Activated CD4-positive, CD25-positive, alpha-beta regulatory T cell (primary cell): ENCODE results near the gene CHI3L2.

ENCODE experiments used
- DNase-seq, 4 experiments: peaks; one replicate each; lab custom pipeline; 2025; lab: John Stamatoyannopoulos, UW

CHI3L2 gene, protein sequence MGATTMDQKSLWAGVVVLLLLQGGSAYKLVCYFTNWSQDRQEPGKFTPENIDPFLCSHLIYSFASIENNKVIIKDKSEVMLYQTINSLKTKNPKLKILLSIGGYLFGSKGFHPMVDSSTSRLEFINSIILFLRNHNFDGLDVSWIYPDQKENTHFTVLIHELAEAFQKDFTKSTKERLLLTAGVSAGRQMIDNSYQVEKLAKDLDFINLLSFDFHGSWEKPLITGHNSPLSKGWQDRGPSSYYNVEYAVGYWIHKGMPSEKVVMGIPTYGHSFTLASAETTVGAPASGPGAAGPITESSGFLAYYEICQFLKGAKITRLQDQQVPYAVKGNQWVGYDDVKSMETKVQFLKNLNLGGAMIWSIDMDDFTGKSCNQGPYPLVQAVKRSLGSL

DNA sequence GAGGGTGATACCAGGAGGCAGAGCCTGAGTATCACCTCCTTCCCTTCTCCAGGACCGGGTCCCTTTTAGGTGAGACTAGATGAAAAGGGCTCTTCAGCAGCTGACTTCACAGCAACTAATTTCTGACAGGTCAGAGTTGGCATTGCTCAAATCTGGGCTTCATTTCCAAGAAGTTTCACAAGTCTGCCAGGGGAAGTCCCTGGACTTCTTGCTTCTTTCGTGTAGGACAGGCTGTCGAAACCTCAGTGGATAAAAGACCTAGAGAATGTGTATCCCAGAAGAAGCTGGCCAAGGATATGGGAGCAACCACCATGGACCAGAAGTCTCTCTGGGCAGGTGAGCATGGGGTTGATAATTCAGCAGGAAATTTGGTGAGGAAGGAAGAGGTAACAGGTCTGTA is at the start of gene CHI3L2:
CHI3L2 (plus strand) TSS at position 280 of the 400 bp plus-strand sequence; CDS start at position 297, 17 bp downstream.
- DNase-seq: no peak

GRCh38 chr1:111179968-111180533 is 47.5 kb upstream of the CHI3L2 start:
- no peak for DNase-seq

DNA sequence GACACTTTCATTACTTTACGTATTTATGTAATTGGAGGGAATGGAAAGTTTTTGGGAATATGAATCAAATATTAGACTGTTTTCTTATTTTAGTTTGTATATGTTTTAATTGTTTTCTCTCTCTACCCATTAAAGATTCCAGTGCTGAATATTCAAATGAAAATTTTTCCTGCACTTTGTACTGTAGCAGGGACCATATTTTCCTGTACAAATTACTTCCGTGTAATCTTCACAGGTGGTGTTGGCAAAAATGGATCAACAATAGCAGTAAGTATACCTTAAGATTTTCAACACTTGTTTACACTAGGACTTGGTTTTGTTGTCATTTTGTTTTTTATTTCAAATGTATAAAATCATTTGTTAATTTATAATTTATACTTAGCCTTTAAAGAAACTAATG is 45.5 kb upstream of the CHI3L2 start:
- no peak for DNase-seq

DNA sequence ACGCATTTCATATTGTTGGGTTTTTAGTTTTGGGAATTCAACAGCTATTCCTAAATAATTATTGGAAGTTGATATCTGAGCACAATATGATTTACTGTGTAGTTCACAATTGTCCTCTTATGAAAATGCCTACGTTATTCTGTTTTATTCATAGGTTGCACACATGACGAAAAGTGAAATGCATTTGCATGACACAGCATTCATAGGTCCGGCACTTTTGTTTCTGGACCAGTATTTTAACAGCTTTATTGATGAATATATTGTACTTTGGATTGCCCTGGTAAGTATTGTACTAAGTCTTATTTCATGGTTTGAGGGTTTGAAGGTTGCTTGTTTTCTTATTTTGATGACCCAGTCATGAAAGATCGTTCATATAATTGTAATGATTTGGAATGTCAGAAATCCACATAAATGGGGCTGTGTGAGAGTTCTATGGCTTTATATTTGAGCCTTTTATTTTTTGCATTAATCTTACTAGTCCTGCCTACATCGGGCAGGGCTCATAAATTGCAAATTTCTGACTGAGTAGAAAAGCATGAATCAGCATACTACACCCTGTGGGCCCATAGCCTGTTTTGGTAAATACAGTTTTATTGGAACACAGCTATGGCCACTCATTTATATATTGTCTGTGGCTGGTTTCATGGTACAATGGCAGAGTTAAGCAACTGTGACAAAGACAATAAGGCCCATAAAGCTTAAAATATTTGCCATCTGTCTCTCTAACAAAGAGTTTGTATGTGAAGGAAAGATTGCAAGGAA is 44.0 kb upstream of the CHI3L2 start:
- DNase-seq: no peak

DNA sequence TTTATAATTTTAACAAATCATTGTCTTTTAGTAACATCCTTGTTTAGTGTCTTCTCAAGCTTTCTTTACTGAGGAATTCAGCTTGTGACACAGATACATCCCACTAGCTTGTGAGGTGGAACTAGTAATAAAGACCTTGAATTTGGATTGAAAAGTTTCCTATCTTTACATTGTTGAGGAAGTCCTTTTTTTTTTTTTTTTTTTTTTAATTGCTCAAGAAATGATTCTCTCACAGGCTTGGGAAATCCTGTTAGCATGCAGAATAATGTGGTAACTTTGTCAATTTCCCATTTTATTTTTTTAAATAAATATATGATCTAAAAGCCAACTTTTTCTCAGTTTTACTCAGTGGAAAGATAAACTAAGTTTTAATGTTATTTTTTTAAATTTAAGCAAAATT is 42.9 kb upstream of the CHI3L2 start:
- DNase-seq: no peak

DNA sequence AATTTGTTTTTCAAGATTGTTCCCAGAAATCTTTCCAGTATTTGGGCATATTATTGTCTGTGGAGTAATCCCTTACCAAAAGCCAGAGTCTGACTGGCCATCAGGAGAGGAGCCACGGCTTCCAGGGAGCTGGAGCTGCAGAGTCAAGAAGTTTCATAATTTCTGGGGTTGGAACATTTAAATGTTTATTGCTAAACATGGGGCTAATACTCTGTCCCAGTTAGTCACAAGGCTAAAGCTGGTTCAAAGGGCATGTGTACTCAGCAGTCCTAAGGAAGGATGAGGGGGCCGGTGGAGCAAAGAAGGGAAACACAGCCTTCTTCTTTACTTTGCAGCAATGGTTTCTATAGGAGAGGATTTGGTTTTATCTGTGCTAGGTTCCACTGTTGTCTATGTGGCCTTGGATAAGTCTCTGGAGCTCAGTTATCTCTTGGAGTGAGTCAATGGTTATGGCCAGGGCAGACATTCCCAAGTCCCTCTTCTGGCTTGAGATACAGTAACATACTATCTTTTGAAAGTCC is 36.5 kb upstream of the CHI3L2 start:
- no peak for DNase-seq

DNA sequence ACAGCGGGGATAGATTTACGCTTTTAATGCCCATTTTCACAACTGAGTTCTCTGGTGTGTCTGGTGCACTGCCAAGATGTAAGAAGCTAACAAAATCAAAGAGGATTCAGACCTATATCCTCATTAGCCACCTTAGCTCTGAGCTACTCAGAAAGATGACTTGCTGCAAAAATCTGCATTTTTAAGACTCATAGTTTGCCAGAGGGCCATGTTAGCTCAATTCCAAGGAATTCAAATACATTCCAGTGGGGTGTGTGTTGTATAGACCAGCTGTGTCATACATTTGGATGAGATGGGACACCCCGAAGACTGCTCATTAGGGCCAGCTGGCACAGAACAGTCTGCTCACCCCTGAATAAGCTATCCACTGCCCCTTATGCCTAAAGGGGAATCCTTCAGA is 36.0 kb upstream of the CHI3L2 start:
- DNase-seq: no peak

- no peak for DNase-seq
These were observed 35.4 kb upstream of the CHI3L2 start for GRCh38 chr1:111192074-111192473.

- DNase-seq: no peak
These were observed 34.6 kb upstream of the CHI3L2 start for GRCh38 chr1:111192658-111193519.

DNA sequence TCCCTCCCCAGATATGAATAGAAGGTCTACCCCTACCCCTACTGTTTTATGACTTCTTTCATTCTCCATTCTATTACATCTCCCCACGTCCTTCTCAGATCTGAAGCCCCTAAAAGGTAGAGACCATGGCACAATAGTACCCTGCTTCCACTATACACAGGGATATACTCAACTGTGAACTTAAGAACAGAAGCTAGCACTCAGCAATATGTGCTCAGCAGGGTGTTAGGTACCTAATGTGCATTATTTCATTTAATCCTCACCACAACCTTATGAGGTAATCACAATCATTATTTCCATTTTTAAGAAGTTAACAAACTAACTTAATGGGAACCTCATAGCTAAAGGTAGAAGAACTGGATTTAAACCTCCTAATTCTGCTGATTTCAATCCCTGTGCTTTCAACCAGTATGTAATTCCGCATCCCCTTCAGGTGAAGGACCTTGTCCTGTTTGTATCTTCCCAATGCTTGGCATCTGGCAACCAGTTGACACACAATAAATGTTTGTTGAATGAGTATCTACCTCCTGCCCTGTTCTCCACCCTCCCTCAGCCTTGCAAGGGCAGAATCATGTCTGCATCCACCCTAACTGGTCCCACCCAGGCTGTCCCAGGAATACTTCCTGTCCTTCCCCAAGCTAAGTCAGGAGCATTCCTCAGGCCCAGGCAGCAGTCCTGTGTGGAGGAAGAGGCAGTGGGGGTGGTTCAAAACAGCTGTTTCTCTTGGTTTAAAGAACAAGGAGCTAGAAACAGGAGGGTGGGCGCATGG is 33.6 kb upstream of the CHI3L2 start:
- DNase-seq: no peak

DNA sequence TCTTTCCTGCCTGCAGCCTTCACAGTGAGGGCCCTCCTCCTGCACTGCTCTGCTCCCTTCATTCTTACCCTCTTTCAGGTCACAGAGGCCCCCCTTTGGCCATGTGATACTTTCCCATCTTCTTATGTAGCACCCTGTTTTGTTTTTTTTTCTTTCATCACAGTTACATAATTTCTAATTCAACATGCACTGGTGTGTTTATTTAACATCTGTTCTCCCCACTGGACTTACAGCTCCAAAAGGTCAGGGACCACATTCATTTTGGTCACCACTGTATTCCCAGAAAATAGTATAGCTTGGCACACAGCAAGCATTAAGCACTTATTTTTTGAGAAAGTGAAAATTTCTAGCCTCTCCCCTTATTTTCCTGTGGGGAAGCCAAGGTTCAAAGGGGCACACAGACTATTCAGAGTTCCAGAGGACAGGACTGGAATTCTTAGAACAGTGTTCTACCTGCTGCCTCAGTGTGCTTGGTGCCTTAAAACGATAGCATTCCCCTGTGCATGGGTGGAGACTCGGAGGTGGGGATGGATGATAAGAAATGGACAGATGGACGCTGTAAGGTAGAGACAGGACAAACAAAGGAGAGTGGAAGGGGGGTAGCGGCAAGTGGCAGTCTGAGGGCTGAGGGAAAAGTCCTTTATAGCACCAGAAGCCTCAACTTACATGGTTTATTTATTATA is 32.4 kb upstream of the CHI3L2 start:
- no peak for DNase-seq

DNA sequence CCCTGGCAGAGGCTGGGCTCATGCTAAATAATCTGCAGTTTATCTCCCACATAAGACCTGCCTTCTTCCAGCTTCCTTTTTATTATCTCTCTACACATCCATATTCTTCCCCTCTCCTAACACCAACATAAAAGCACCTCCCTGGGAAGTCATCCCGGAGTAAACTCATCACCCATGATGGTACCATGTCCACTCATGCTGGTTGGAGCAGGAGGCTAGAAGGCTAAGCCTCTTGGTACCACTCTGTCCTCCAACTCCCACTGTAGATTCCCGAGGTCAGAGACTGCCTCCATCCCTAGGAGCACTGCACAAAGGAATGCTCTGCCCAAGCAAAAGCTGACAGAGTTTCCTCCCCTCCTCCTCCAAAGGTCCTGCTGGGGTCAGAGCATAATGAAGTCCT is 31.3 kb upstream of the CHI3L2 start:
- no peak for DNase-seq

DNA sequence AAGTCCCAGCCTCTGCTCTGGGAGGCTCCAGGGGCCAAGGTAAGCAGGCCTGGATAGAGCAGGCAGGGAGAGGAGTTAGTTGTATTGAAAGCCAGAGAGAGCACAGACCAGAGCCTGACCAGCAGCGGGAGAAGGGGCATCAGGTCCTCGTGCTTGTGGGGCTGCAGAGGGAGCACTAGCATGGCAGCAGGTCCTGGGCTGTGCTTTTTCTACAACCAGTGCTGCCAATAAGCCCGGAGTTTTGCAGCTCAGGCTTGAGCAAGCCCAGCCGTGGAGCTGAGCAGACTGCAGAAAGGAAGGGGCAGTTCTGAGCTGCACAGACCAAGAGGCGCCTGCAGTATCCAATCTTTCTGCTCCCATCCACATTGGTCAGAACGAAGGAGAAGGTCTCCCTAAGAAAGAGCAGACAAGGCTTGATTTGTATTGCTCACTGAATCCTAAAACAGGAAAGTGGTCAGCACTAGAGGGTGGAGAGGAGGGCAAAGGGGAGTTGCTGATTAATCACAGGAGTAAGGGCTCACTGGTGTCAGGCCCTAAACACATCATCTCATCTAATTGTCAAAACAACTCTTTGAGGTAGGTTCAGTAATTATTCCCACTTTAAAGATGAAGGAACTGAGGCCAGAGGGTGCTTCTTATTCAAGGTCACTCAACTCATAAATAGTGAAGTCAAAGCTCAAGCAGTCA is 29.8 kb upstream of the CHI3L2 start:
- DNase-seq: peak in 3 of 4 experiments; percentile 38 to 61 (median 56)

DNA sequence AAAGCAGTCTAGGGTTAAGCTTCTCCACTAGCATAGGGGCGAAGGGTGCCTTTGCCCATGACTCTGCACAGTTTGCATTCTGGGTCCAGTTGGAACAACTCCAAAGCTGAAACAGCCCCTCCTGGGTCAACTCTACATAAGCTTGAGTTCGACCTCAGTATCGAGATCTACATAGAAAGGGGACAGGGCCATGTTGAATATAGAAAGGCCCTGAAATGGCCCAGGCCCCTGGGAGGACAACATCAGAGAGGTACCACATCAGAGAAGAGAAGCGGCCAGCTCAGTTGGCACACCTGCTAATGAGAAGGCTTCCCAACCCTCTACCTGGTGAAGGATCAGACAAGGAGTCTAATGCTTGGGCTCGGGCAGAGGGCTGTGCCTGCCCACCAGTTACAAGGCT is 28.7 kb upstream of the CHI3L2 start:
- DNase-seq: no peak

- no peak for DNase-seq
These were observed 28.2 kb upstream of the CHI3L2 start for GRCh38 chr1:111199329-111199728.

DNA sequence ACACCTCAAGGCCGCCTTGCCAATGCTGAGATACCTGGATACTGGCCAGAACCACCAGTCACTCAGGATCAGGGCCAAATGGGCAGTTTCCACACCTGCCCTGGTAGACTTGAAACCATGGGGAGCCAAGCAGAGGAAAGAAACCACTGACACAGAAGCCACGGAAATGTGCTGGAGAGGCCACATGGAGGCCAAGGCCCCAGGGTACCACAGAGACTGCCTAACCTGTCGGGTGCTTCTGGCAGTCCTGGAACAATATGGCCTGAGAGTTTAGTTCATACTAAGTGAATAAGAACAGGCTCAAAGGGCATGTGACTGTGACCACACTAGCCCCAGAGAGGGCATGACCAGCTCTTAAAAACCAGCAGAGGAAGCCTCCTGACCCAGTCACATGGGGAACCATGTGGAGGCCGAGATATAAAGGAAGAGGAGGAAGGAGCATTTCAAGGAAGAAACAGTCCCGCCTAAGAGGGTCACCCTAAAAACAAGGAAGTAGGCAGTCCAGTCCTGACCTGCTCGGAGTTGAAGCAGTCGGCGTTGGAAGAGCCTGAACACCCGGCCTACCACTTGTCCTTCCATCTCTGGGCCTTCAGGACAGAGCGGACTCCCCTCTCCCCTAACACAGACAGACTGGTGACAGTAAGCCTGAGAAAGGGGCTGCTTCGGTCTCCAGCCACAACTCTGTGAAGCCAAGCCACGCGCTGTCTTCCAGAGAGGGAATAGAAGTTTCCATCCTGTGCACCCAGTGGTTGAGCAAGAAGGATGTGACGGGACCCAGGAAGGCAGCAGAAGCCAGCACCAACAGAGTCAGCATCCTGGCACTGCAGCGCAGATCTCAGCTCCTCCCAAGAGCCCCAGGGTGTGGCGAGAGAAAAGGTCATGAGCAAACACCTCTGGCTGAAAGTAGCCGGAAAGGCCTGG is 27.4 kb upstream of the CHI3L2 start, which contains the start of gene DENND2D:
DENND2D (minus strand) TSS at position 766 of the 921 bp plus-strand sequence; CDS start at position 579, 187 bp downstream.
- peak in 1 of 4 experiments; percentile 20 for DNase-seq

DNA sequence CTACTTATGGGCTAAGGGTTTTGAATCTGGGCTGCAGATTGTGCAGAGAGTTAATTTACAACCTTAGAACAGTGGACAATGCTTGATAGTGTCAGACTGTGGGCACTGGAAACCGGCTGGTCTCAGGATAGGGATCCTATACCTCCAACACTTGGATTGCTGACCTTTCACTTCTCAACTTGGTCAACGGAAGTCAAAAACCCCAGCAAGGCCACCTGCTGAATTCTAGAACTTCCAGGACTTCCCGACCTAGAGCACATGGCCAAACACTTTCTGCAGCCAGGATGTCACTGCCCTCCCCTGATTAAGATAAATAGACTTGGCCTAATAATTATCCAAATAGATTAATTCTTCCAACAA is 26.7 kb upstream of the CHI3L2 start:
- no peak for DNase-seq

GRCh38 chr1:111201275-111202090 is 26.0 kb upstream of the CHI3L2 start:
- DNase-seq: no peak
